Endothelial cell of umbilical vein (primary cell): ENCODE data around the gene RARA. TPM values are rescaled to one million over a fixed set of nuclear protein-coding genes. Genes with fewer than 3 reads are reported as not detected.

ENCODE experiments used
- BruUV-seq: library from RNA; stranded (reverse); fragments of 400-500 nt; replicated peaks from 2 replicates; lab custom pipeline; 2021; lab: Mats Ljungman, UMichigan
- CTCF ChIA-PET: fragments of 300-600, 350-600 bp; sonication (Branson Sonifier 250); formaldehyde crosslinking; loops from one replicate; lab custom pipeline; 2021; ENCODE audit warnings: antibody characterized with exemption, inconsistent platforms; lab: Charles Lee
- POLR2A ChIA-PET: fragments of 300-600, 350-600 bp; sonication (Branson Sonifier 250); formaldehyde crosslinking; loops from one replicate; lab custom pipeline; 2021; ENCODE audit warnings: antibody characterized with exemption, inconsistent platforms; lab: Charles Lee
- DNase-seq: peaks from one replicate; pipeline ENCODE4 v3.0.0-alpha.2; 2011; ENCODE audit warnings: low read depth, low spot score
- FAIRE-seq: peaks from 2 replicates; lab custom pipeline; 2011; peaks lifted over from hg19 to GRCh38; lab: Jason Lieb, UNC
- H2AFZ ChIP-seq: 2 replicates; pipeline ENCODE4 v1.6.0; 2012; ENCODE audit warnings: low read depth, low read length, control low read depth, inconsistent platforms
- H3K27ac ChIP-seq: 2 replicates; pipeline ENCODE4 v1.5.1; 2011; ENCODE audit warnings: low read depth, mild to moderate bottlenecking, control low read depth, low read length, moderate library complexity; ENCODE audit not compliant: insufficient read depth
- H3K27me3 ChIP-seq, 2 experiments: 2 replicates each; pipeline versions ENCODE4 v1.6.0 to v1.6.1; 2011; ENCODE audit warnings: low read length in 2 of 2, mixed read lengths in 1 of 2; ENCODE audit not compliant: control insufficient read depth in 2 of 2, insufficient read depth in 2 of 2
- H3K36me3 ChIP-seq, 2 experiments: 2 replicates in 1 of 2; 3 replicates in 1 of 2; pipeline ENCODE4 v1.5.1; 2011; ENCODE audit warnings: low read length in 2 of 2, mild to moderate bottlenecking in 1 of 2, moderate library complexity in 1 of 2; ENCODE audit not compliant: control insufficient read depth in 2 of 2, insufficient read depth in 2 of 2; ENCODE audit errors: extremely low read depth in 1 of 2
- H3K4me1 ChIP-seq: 3 replicates; pipeline ENCODE4 v1.5.1; 2011; ENCODE audit warnings: mild to moderate bottlenecking, low read length; ENCODE audit not compliant: control insufficient read depth, insufficient read depth; ENCODE audit errors: extremely low read depth
- H3K4me2 ChIP-seq: 2 replicates; pipeline ENCODE4 v1.6.1; 2011; ENCODE audit warnings: low read length, control low read depth, mixed read lengths; ENCODE audit not compliant: insufficient read depth
- H3K4me3 ChIP-seq, 3 experiments: fragments of 200-600 bp in 1 of 3; sonication (generic), shearing (Covaris generic) in 1 of 3; replicated peaks in 1 of 3; 2 replicates each; pipeline ENCODE4 v1.5.1; 2011 to 2016; ENCODE audit warnings: control low read depth in 3 of 3, low read length in 3 of 3, mild to moderate bottlenecking in 2 of 3, inconsistent platforms in 1 of 3, low read depth in 1 of 3, moderate library complexity in 1 of 3; ENCODE audit not compliant: insufficient read depth in 1 of 3
- H3K79me2 ChIP-seq: 2 replicates; pipeline ENCODE4 v1.6.0; 2012; ENCODE audit warnings: low read length, inconsistent platforms; ENCODE audit not compliant: control insufficient read depth, insufficient read depth
- H3K9ac ChIP-seq: replicated peaks from 2 replicates; pipeline ENCODE3; 2011; ENCODE audit warnings: low read length, control low read depth; ENCODE audit not compliant: insufficient read depth; ENCODE audit errors: extremely low read depth
- H3K9me1 ChIP-seq: replicated peaks from 3 replicates; pipeline ENCODE4 v1.6.0; 2011; ENCODE audit warnings: mild to moderate bottlenecking, low read length; ENCODE audit not compliant: control insufficient read depth, insufficient read depth; ENCODE audit errors: extremely low read depth
- H3K9me3 ChIP-seq: replicated peaks from 2 replicates; pipeline ENCODE4 v1.5.1; 2012; ENCODE audit warnings: low read length, inconsistent platforms; ENCODE audit not compliant: control insufficient read depth, insufficient read depth
- H4K20me1 ChIP-seq: replicated peaks from 2 replicates; pipeline ENCODE3; 2011; ENCODE audit warnings: mild to moderate bottlenecking, low read length; ENCODE audit not compliant: control insufficient read depth, insufficient read depth; ENCODE audit errors: extremely low read depth
- EZH2 ChIP-seq: IDR thresholded peaks from 2 replicates; pipeline ENCODE4 v1.6.1; 2012; ENCODE audit warnings: borderline replicate concordance, low read depth, mild to moderate bottlenecking, moderate library complexity, low read length, inconsistent platforms; ENCODE audit not compliant: severe bottlenecking
- FOS ChIP-seq: IDR thresholded peaks from 2 replicates; pipeline ENCODE4 v1.6.1; 2011; ENCODE audit warnings: mild to moderate bottlenecking, low read length, moderate library complexity, borderline replicate concordance; ENCODE audit not compliant: insufficient read depth
- GATA2 ChIP-seq: IDR thresholded peaks from 2 replicates; pipeline ENCODE4 v1.7.0; 2011; ENCODE audit warnings: low read depth, mild to moderate bottlenecking, moderate library complexity, mixed read lengths, low read length; ENCODE audit not compliant: insufficient read length, insufficient read depth
- JUN ChIP-seq: IDR thresholded peaks from 2 replicates; pipeline ENCODE4 v1.6.1; 2011; ENCODE audit warnings: borderline replicate concordance, low read depth; ENCODE audit not compliant: insufficient read length, insufficient read depth
- MYC ChIP-seq: IDR thresholded peaks from one replicate; pipeline ENCODE4 v1.6.1; 2011; ENCODE audit warnings: mild to moderate bottlenecking, low read depth, low read length
- POLR2A ChIP-seq: IDR thresholded peaks from 2 replicates; pipeline ENCODE4 v1.6.1; 2012; ENCODE audit warnings: low read depth, mild to moderate bottlenecking, control low read depth, low read length
- POLR2AphosphoS5 ChIP-seq: IDR thresholded peaks from 2 replicates; pipeline ENCODE4 v1.6.1; 2012; ENCODE audit warnings: low read depth, mild to moderate bottlenecking, control low read depth, low read length, moderate library complexity; ENCODE audit not compliant: insufficient read depth
- dilution Hi-C: fragments of 300-500 bp; cut with MboI; formaldehyde crosslinking; loops from one replicate; pipeline ENCODE4 v1.15.0; 2019; ENCODE audit warnings: low sequenced_read_pairs; ENCODE audit not compliant: extremely low pct_ligation_motif_present
- intact Hi-C: fragments of 100-400 bp; cut with micrococcal nuclease; formaldehyde crosslinking; loops from one replicate; pipeline ENCODE4 v1.10.0; 2022
- polyA plus RNA-seq, 4 experiments: library from polyadenylated mRNA; depleted of rRNA in 3 of 4; stranded (reverse) in 3 of 4; unstranded in 1 of 4; fragments of >200 nt; gene quantifications; 2 replicates each; pipeline versions ENCODE4 v1.2.1 to v1.2.3, GENCODE V29; 2011 to 2012; ENCODE audit warnings: missing spikeins in 1 of 4
- total RNA-seq: library from RNA; stranded (reverse); gene quantifications from 2 replicates; pipeline ENCODE4 v1.2.3, GENCODE V29; 2021
- TF ChIP-seq, protein P1 (sequence below), 2 donors: IDR thresholded peaks; 1 replicate in 1 of 2; 2 replicates in 1 of 2; pipeline ENCODE4 v1.5.1; 2011; ENCODE audit warnings: low read length in 2 of 2, mild to moderate bottlenecking in 2 of 2, moderate library complexity in 2 of 2, control low read depth in 1 of 2, inconsistent platforms in 1 of 2, low read depth in 1 of 2; ENCODE audit not compliant: insufficient read depth in 1 of 2; ENCODE audit errors: extremely low read depth in 1 of 2
- TF ChIP-seq, protein P2 (sequence below): IDR thresholded peaks from 2 replicates; pipeline ENCODE4 v1.6.1; 2011; ENCODE audit not compliant: insufficient read depth, insufficient read length

The RARA gene
- total and polyA plus RNA-seq, 2 donors (not counting 3 experiments of a cell fraction or from before 2014, with no cell fraction given): 11.9 to 37.8 TPM

- H3K4me2 ChIP-seq: no peak overlapping the region
- H3K4me3 ChIP-seq: no peak overlapping the region
- DNase-seq: no peak
- no peaks in the 10 kb centered on the region for H3K27me3 ChIP-seq
- no TSS peak for BruUV-seq
- H3K4me1 ChIP-seq: peaks cover 73% of the 10 kb centered on the region
- CTCF ChIA-PET: interaction anchor here (1.2 to 6.9 kb wide), 6 partner anchors 10 to 104 kb away, joined by 3 to 109 read pairs (median 34); no protein-coding TSS in a partner anchor
- peak overlapping the region; percentile 46 for H3K27ac ChIP-seq
- peaks cover 28% of the 10 kb centered on the region for H3K79me2 ChIP-seq
- dilution Hi-C loops: no loop called here
- H3K36me3 ChIP-seq: no peaks in the 10 kb centered on the region
- no peak overlapping the region for H3K9ac ChIP-seq
- H4K20me1 ChIP-seq: no peaks in the 10 kb centered on the region
- intact Hi-C loops: no loop called here
- POLR2A ChIA-PET: interaction anchor here (1.5 kb wide), 2 partner anchors 10 to 28 kb away, joined by 3 to 6 read pairs; no protein-coding TSS in a partner anchor
- no peaks in the 10 kb centered on the region for H3K9me3 ChIP-seq
- FAIRE-seq: peak; percentile 52
- TF ChIP-seq GATA2 (no peak), POLR2A (no peak), FOS (no peak), EZH2 (no peak), JUN (no peak), MYC (no peak), POLR2AphosphoS5 (no peak)
- TF ChIP-seq, protein P1, sequence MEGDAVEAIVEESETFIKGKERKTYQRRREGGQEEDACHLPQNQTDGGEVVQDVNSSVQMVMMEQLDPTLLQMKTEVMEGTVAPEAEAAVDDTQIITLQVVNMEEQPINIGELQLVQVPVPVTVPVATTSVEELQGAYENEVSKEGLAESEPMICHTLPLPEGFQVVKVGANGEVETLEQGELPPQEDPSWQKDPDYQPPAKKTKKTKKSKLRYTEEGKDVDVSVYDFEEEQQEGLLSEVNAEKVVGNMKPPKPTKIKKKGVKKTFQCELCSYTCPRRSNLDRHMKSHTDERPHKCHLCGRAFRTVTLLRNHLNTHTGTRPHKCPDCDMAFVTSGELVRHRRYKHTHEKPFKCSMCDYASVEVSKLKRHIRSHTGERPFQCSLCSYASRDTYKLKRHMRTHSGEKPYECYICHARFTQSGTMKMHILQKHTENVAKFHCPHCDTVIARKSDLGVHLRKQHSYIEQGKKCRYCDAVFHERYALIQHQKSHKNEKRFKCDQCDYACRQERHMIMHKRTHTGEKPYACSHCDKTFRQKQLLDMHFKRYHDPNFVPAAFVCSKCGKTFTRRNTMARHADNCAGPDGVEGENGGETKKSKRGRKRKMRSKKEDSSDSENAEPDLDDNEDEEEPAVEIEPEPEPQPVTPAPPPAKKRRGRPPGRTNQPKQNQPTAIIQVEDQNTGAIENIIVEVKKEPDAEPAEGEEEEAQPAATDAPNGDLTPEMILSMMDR (IDR thresholded peaks at IDR 0.05; ENCODE audit: extremely low read depth in 1 of 2, insufficient read depth in 1 of 2, low read depth in 1 of 2, low read length in 2 of 2): no peak
- TF ChIP-seq, protein P2, sequence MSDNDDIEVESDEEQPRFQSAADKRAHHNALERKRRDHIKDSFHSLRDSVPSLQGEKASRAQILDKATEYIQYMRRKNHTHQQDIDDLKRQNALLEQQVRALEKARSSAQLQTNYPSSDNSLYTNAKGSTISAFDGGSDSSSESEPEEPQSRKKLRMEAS: no peak
- H3K9me1 ChIP-seq: no peaks in the 10 kb centered on the region
- H2AFZ ChIP-seq: no peak overlapping the region
Measured at GRCh38 chr17:40315678-40316570, 6.9 kb downstream of the RARA start.
